Mesendoderm (in vitro differentiated cells): Measurements from ENCODE around the gene CCL28.

ENCODE experiments used
- DNase-seq: peaks from one replicate; pipeline ENCODE4 v3.0.0; 2013
- H2AK5ac ChIP-seq: 2 replicates; pipeline ENCODE4 v1.6.1; 2013; ENCODE audit warnings: low read length, inconsistent platforms
- H2BK120ac ChIP-seq: 2 replicates; pipeline ENCODE4 v1.6.1; 2013; ENCODE audit warnings: low read depth, mild to moderate bottlenecking, low read length, moderate library complexity, mixed read lengths
- H2BK15ac ChIP-seq: replicated peaks from 2 replicates; pipeline ENCODE4 v1.6.1; 2013; ENCODE audit warnings: low read depth, mild to moderate bottlenecking, moderate library complexity
- H2BK5ac ChIP-seq: 2 replicates; pipeline ENCODE4 v1.6.1; 2013; ENCODE audit warnings: low read length, inconsistent platforms
- H3K18ac ChIP-seq: 2 replicates; pipeline ENCODE4 v1.6.1; 2013; ENCODE audit warnings: mild to moderate bottlenecking, low read length, mixed read lengths
- H3K23ac ChIP-seq: one replicate; pipeline ENCODE4 v1.6.1; 2013; ENCODE audit warnings: low read length
- H3K27ac ChIP-seq: 2 replicates; pipeline ENCODE4 v1.5.1; 2013; ENCODE audit warnings: low read depth, mild to moderate bottlenecking, inconsistent platforms, low read length, moderate library complexity
- H3K27me3 ChIP-seq: 2 replicates; pipeline ENCODE4 v1.6.1; 2013; ENCODE audit warnings: low read length, control low read depth, mild to moderate bottlenecking, inconsistent platforms; ENCODE audit not compliant: insufficient read depth, poor library complexity
- H3K36me3 ChIP-seq: 2 replicates; pipeline ENCODE4 v1.6.1; 2013; ENCODE audit warnings: low read length, inconsistent platforms; ENCODE audit not compliant: control insufficient read depth, insufficient read depth
- H3K4ac ChIP-seq: one replicate; pipeline ENCODE4 v1.6.1; 2013; ENCODE audit warnings: low read depth, mild to moderate bottlenecking, low read length, moderate library complexity
- H3K4me1 ChIP-seq: 2 replicates; pipeline ENCODE4 v1.6.1; 2013; ENCODE audit warnings: low read depth, low read length, inconsistent platforms; ENCODE audit not compliant: control insufficient read depth
- H3K4me2 ChIP-seq: 2 replicates; pipeline ENCODE4 v1.6.1; 2013; ENCODE audit warnings: low read length
- H3K4me3 ChIP-seq: 2 replicates; pipeline ENCODE4 v1.5.1; 2013; ENCODE audit warnings: mild to moderate bottlenecking, low read length
- H3K56ac ChIP-seq: one replicate; pipeline ENCODE4 v1.6.1; 2013; ENCODE audit warnings: low read length
- H3K79me1 ChIP-seq: 2 replicates; pipeline ENCODE4 v1.6.1; 2013; ENCODE audit warnings: low read length, inconsistent platforms
- H3K79me2 ChIP-seq: 2 replicates; pipeline ENCODE4 v1.6.1; 2013; ENCODE audit warnings: mild to moderate bottlenecking, low read length; ENCODE audit not compliant: control insufficient read depth, insufficient read depth
- H3K9ac ChIP-seq: 2 replicates; pipeline ENCODE4 v1.6.1; 2013; ENCODE audit warnings: low read length, inconsistent platforms
- H4K5ac ChIP-seq: one replicate; pipeline ENCODE4 v1.6.1; 2013; ENCODE audit warnings: low read length
- H4K8ac ChIP-seq: one replicate; pipeline ENCODE4 v1.6.1; 2013; ENCODE audit warnings: low read depth, mild to moderate bottlenecking, control low read depth, low read length, moderate library complexity
- WGBS: extraction: QIAGEN DNeasy Blood & Tissue Kit; methylation state at CpG from one replicate; pipeline ENCODE4 v1.1.7; 2013; ENCODE audit warnings: low lambda C conversion rate, missing lambda C conversion rate; ENCODE audit not compliant: insufficient coverage; ENCODE audit errors: extremely low coverage; 5-methylcytosine and 5-hydroxymethylcytosine counted together

CCL28 gene

GRCh38 chr5:43422143-43422542 is 10.0 kb upstream of the CCL28 start:
- no peak overlapping the region for H3K56ac ChIP-seq
- no peak overlapping the region for H3K18ac ChIP-seq
- no peak overlapping the region for H2BK15ac ChIP-seq
- no peaks in the 10 kb centered on the region for H3K36me3 ChIP-seq
- no peak overlapping the region for H3K4me2 ChIP-seq
- no peaks in the 10 kb centered on the region for H3K79me2 ChIP-seq
- no peak overlapping the region for H4K5ac ChIP-seq
- no peaks in the 10 kb centered on the region for H3K27me3 ChIP-seq
- H3K4me3 ChIP-seq = no peak overlapping the region
- no peak overlapping the region for H2BK120ac ChIP-seq
- no peak overlapping the region for H4K8ac ChIP-seq
- H3K79me1 ChIP-seq = no peaks in the 10 kb centered on the region
- no peak overlapping the region for H3K27ac ChIP-seq
- H2AK5ac ChIP-seq = no peak overlapping the region
- peak; percentile 31 for DNase-seq
- H3K4me1 ChIP-seq = no peaks in the 10 kb centered on the region
- H3K4ac ChIP-seq = no peak overlapping the region
- no CpG with 5 or more reads among the region's 2 CpGs for WGBS
- no peak overlapping the region for H3K9ac ChIP-seq
- H2BK5ac ChIP-seq = no peak overlapping the region
- H3K23ac ChIP-seq = no peak overlapping the region

GRCh38 chr5:43421450-43422133 is 9.4 kb upstream of the CCL28 start:
- H4K8ac ChIP-seq = no peak overlapping the region
- no peak overlapping the region for H2BK5ac ChIP-seq
- no peaks in the 10 kb centered on the region for H3K79me1 ChIP-seq
- H3K27ac ChIP-seq = no peak overlapping the region
- H2AK5ac ChIP-seq = no peak overlapping the region
- no peak overlapping the region for H4K5ac ChIP-seq
- WGBS = no CpG with 5 or more reads among the region's 7 CpGs
- H2BK120ac ChIP-seq = no peak overlapping the region
- peaks cover 4% of the 10 kb centered on the region for H3K4me1 ChIP-seq
- no peak for DNase-seq
- no peak overlapping the region for H3K4ac ChIP-seq
- H3K18ac ChIP-seq = no peak overlapping the region
- H3K36me3 ChIP-seq = no peaks in the 10 kb centered on the region
- H3K4me3 ChIP-seq = no peak overlapping the region
- H3K23ac ChIP-seq = no peak overlapping the region
- H2BK15ac ChIP-seq = no peak overlapping the region
- no peak overlapping the region for H3K56ac ChIP-seq
- no peak overlapping the region for H3K4me2 ChIP-seq
- H3K79me2 ChIP-seq = no peaks in the 10 kb centered on the region
- no peaks in the 10 kb centered on the region for H3K27me3 ChIP-seq
- H3K9ac ChIP-seq = no peak overlapping the region

GRCh38 chr5:43420241-43420640 is 8.1 kb upstream of the CCL28 start:
- peak; percentile 66 for DNase-seq
- H3K4me2 ChIP-seq = no peak overlapping the region
- no peak overlapping the region for H3K18ac ChIP-seq
- no peak overlapping the region for H3K4me3 ChIP-seq
- no peaks in the 10 kb centered on the region for H3K79me1 ChIP-seq
- WGBS = no CpG with 5 or more reads among the region's 4 CpGs
- H3K27me3 ChIP-seq = no peaks in the 10 kb centered on the region
- H3K9ac ChIP-seq = no peak overlapping the region
- no peak overlapping the region for H2AK5ac ChIP-seq
- H2BK15ac ChIP-seq = no peak overlapping the region
- no peak overlapping the region for H3K56ac ChIP-seq
- H3K4ac ChIP-seq = no peak overlapping the region
- no peak overlapping the region for H2BK120ac ChIP-seq
- no peak overlapping the region for H4K8ac ChIP-seq
- no peaks in the 10 kb centered on the region for H3K36me3 ChIP-seq
- H3K23ac ChIP-seq = no peak overlapping the region
- no peak overlapping the region for H3K27ac ChIP-seq
- H3K79me2 ChIP-seq = no peaks in the 10 kb centered on the region
- no peak overlapping the region for H4K5ac ChIP-seq
- no peak overlapping the region for H2BK5ac ChIP-seq
- H3K4me1 ChIP-seq = peaks cover 8% of the 10 kb centered on the region

GRCh38 chr5:43418561-43418960 is 6.4 kb upstream of the CCL28 start:
- Histone ChIP-seq H3K4me1 (peaks cover 8% of the 10 kb centered on the region), H2AK5ac (no peak overlapping the region), H3K23ac (no peak overlapping the region), H3K56ac (no peak overlapping the region), H3K4me2 (no peak overlapping the region), H4K8ac (no peak overlapping the region), H3K9ac (no peak overlapping the region), H3K79me1 (no peaks in the 10 kb centered on the region), H3K18ac (no peak overlapping the region), H3K27me3 (no peaks in the 10 kb centered on the region), H4K5ac (no peak overlapping the region), H2BK15ac (no peak overlapping the region), H3K4me3 (no peak overlapping the region), H2BK5ac (no peak overlapping the region), H2BK120ac (no peak overlapping the region), H3K4ac (no peak overlapping the region), H3K27ac (no peak overlapping the region), H3K36me3 (no peaks in the 10 kb centered on the region), H3K79me2 (no peaks in the 10 kb centered on the region)
- no CpG with 5 or more reads among the region's 2 CpGs for WGBS
- no peak for DNase-seq

- Histone ChIP-seq H3K27ac (no peak overlapping the region), H3K79me2 (no peaks in the 10 kb centered on the region), H4K5ac (no peak overlapping the region), H2BK120ac (no peak overlapping the region), H2BK5ac (no peak overlapping the region), H3K23ac (no peak overlapping the region), H3K36me3 (no peaks in the 10 kb centered on the region), H3K4ac (no peak overlapping the region), H3K4me2 (no peak overlapping the region), H2AK5ac (no peak overlapping the region), H3K4me1 (peaks cover 8% of the 10 kb centered on the region), H3K9ac (no peak overlapping the region), H2BK15ac (no peak overlapping the region), H3K4me3 (no peak overlapping the region), H4K8ac (no peak overlapping the region), H3K79me1 (no peaks in the 10 kb centered on the region), H3K18ac (no peak overlapping the region), H3K56ac (no peak overlapping the region), H3K27me3 (no peaks in the 10 kb centered on the region)
- no CpG with 5 or more reads among the region's 3 CpGs for WGBS
- no peak for DNase-seq
These were observed 4.7 kb upstream of the CCL28 start for GRCh38 chr5:43416803-43417394.
